Fibroblast of lung (primary cell): ENCODE data around the gene TWIST2. TPM values are rescaled to one million over a fixed set of nuclear protein-coding genes. Genes with fewer than 3 reads are reported as not detected.

Experiments used
- DNase-seq, 2 donors: peaks; one replicate each; pipeline versions ENCODE4 v3.0.0 to v3.0.0-alpha.2; 2010; ENCODE audit warnings: low read depth in 2 of 2
- H2AFZ ChIP-seq: 2 replicates; pipeline ENCODE4 v1.5.1; 2012; ENCODE audit warnings: low read length, control low read depth, inconsistent platforms
- H3K27ac ChIP-seq: 2 replicates; pipeline ENCODE4 v1.5.1; 2011; ENCODE audit warnings: low read length, control low read depth; ENCODE audit not compliant: insufficient read depth
- H3K27me3 ChIP-seq: 2 replicates; pipeline ENCODE4 v1.5.1; 2011; ENCODE audit warnings: mild to moderate bottlenecking, low read length; ENCODE audit not compliant: control insufficient read depth, insufficient read depth
- H3K36me3 ChIP-seq: 2 replicates; pipeline ENCODE4 v1.5.1; 2011; ENCODE audit warnings: low read length; ENCODE audit not compliant: control insufficient read depth, insufficient read depth
- H3K4me1 ChIP-seq: 2 replicates; pipeline ENCODE4 v1.5.1; 2011; ENCODE audit warnings: low read length; ENCODE audit not compliant: control insufficient read depth, insufficient read depth; ENCODE audit errors: extremely low read depth
- H3K4me2 ChIP-seq: 2 replicates; pipeline ENCODE4 v1.5.1; 2011; ENCODE audit warnings: low read length, control low read depth; ENCODE audit not compliant: insufficient read depth; ENCODE audit errors: extremely low read depth
- H3K4me3 ChIP-seq, 4 experiments: fragments of 200-600 bp in 1 of 4; sonication (generic) in 1 of 4; replicated peaks in 1 of 4; 2 replicates each; pipeline ENCODE4 v1.5.1; 2011 to 2016; ENCODE audit warnings: low read length in 4 of 4, low read depth in 3 of 4, mild to moderate bottlenecking in 3 of 4, control low read depth in 2 of 4, inconsistent platforms in 1 of 4, mixed read lengths in 1 of 4; ENCODE audit not compliant: insufficient read depth in 1 of 4; ENCODE audit errors: control extremely low read depth in 1 of 4
- H3K79me2 ChIP-seq: 2 replicates; pipeline ENCODE4 v1.5.1; 2012; ENCODE audit warnings: mild to moderate bottlenecking, low read length, inconsistent platforms; ENCODE audit not compliant: control insufficient read depth, insufficient read depth
- H3K9ac ChIP-seq: 2 replicates; pipeline ENCODE4 v1.5.1; 2011; ENCODE audit warnings: mild to moderate bottlenecking, low read length, control low read depth; ENCODE audit not compliant: insufficient read depth
- H3K9me3 ChIP-seq: 2 replicates; pipeline ENCODE4 v1.5.1; 2012; ENCODE audit warnings: low read depth, low read length; ENCODE audit not compliant: control insufficient read depth, insufficient read depth
- H4K20me1 ChIP-seq: 2 replicates; pipeline ENCODE4 v1.5.1; 2011; ENCODE audit warnings: low read length; ENCODE audit not compliant: control insufficient read depth, insufficient read depth; ENCODE audit errors: extremely low read depth
- CTCF ChIP-seq, 2 donors: IDR thresholded peaks in 1 of 2; conservative IDR thresholded peaks in 1 of 2; 1 replicate in 1 of 2; 2 replicates in 1 of 2; pipeline ENCODE4 v1.5.1; 2011 to 2012; ENCODE audit warnings: low read length in 2 of 2, control low read depth in 1 of 2, inconsistent platforms in 1 of 2, low read depth in 1 of 2, mild to moderate bottlenecking in 1 of 2
- EZH2 ChIP-seq: IDR thresholded peaks from 2 replicates; pipeline ENCODE4 v1.5.1; 2012; ENCODE audit warnings: low read length, control low read depth, mild to moderate bottlenecking; ENCODE audit errors: missing control alignments
- polyA plus RNA-seq, 2 donors: library from polyadenylated mRNA; depleted of rRNA in 1 of 2; stranded (reverse) in 1 of 2; unstranded in 1 of 2; fragments of >200 nt; gene quantifications; 2 replicates each; pipeline ENCODE4 v1.2.1, GENCODE V29; 2011 to 2012; ENCODE audit warnings: missing spikeins in 1 of 2
- total RNA-seq: library from RNA; depleted of rRNA; stranded (reverse); fragments of >200 nt; gene quantifications from 2 replicates; pipeline ENCODE4 v1.2.1, GENCODE V29; 2014

Gene TWIST2
- total and polyA plus RNA-seq, 2 donors (not counting 1 experiment from before 2014, with no cell fraction given) = 85.2 to 118 TPM

DNA sequence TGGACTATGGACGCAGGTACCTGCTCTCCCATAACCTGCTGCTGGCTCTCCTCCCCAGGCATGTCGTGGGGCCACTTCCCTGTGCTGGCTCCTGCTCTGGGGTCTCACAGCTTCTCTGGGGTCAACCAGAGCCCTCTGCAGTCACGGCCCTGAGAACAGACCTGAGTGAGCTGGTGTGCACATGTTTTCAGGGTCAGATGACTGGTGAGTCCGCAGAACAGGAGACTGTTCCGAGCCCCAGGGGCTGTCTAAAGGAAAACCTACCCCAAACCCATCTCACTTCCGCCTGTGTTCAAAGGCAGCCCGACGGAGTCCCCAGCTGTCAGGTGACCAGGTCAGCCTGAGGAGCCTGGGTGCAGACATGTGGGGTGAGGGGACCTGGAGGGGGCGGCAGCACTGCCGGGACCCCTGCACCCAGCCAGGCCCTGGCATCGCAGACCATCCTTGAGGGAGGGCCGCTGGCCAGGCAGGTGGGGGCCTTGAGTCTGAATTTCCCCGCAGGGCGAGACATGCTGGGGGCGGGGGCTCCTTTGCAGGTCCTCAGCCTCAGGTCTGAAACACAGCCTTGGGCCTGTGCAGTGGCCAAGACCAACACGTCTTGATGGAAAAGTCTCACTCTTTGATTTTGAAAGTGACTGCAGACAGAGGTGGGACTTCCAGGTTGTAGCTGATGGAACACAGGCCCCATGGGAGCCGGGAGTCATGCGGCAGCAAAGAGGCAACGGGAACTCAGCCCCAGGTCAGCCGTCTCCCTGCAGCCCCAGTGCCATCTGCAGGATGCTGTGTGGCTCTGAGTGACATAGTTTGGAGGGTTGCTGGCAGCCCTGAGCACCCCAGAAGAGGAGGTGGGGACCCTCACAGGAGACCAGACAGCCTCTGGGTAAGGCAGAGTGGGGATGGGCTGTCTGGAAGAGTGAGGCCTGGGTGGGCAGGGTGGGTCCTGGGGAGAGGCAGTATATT is 65.3 kb downstream of the TWIST2 start:
- Histone ChIP-seq H4K20me1 (no peaks in the 10 kb centered on the region), H3K4me2 (no peak overlapping the region), H3K27ac (no peak overlapping the region), H3K79me2 (peaks cover 11% of the 10 kb centered on the region), H3K4me3 (no peak overlapping the region), H3K9ac (no peak overlapping the region), H3K4me1 (peaks cover 10% of the 10 kb centered on the region), H2AFZ (no peak overlapping the region), H3K27me3 (no peaks in the 10 kb centered on the region), H3K36me3 (peaks cover 12% of the 10 kb centered on the region), H3K9me3 (no peaks in the 10 kb centered on the region)
- no peak for DNase-seq
- no peak for TF ChIP-seq EZH2
- TF ChIP-seq CTCF (conservative IDR thresholded peaks at IDR 0.05 in 1 of 2, IDR thresholded peaks at IDR 0.05 in 1 of 2; ENCODE audit: low read depth in 1 of 2, low read length in 2 of 2) = no peak

DNA sequence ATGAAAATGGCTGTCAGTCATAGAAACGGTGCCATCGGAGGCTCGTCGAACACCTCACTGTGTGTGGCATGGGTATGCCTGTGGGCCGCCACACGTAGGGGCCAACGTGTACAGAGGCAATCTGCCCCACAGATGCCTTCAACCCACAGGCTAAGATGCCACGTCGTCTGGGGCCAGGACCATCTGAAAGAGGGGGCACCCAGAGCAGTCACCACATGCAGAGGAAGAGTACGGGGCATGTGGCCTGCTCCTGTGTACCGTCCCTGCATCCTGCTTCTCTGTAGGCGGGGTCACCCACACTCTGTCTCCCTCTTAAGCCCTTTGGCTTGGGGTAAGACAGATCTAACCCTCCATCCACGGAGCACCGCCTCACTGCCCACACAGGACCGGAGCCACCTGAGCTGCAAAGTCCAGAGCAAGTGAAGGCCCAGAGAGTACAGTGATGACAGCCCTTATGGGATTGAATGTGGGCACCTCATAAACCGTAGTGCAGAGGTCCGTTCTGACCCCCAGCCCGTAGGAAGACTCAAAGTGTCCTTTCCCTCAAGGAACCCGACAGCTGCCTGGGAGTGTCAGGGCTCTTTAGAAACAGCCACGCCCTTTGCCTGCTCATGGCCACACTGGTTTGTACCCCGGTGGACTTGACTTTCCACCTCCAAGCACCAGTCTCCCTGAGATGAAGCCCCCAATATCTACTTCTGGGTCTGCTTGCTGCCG is 66.2 kb downstream of the TWIST2 start:
- Histone ChIP-seq H2AFZ (no peak overlapping the region), H3K4me2 (peak overlapping the region; percentile 20), H3K79me2 (peaks cover 2% of the 10 kb centered on the region), H3K4me1 (peaks cover 7% of the 10 kb centered on the region), H3K27me3 (no peaks in the 10 kb centered on the region), H3K9ac (no peak overlapping the region), H3K27ac (peak overlapping the region; percentile 6), H3K4me3 (no peak overlapping the region), H4K20me1 (no peaks in the 10 kb centered on the region), H3K36me3 (peaks cover 12% of the 10 kb centered on the region), H3K9me3 (no peaks in the 10 kb centered on the region)
- TF ChIP-seq CTCF (conservative IDR thresholded peaks at IDR 0.05 in 1 of 2, IDR thresholded peaks at IDR 0.05 in 1 of 2; ENCODE audit: low read depth in 1 of 2, low read length in 2 of 2) = no peak
- TF ChIP-seq EZH2 = no peak
- DNase-seq = no peak

- H3K4me2 ChIP-seq = peak overlapping the region; percentile 20
- H3K4me3 ChIP-seq = no peak overlapping the region
- peaks cover 5% of the 10 kb centered on the region for H3K4me1 ChIP-seq
- DNase-seq = peak; percentile 57 to 85
- no peaks in the 10 kb centered on the region for H4K20me1 ChIP-seq
- no peak for TF ChIP-seq CTCF (conservative IDR thresholded peaks at IDR 0.05 in 1 of 2, IDR thresholded peaks at IDR 0.05 in 1 of 2; ENCODE audit: low read depth in 1 of 2, low read length in 2 of 2)
- no peak for TF ChIP-seq EZH2
- no peak overlapping the region for H3K9ac ChIP-seq
- peaks cover under 1% of the 10 kb centered on the region for H3K79me2 ChIP-seq
- H3K36me3 ChIP-seq = peaks cover 12% of the 10 kb centered on the region
- no peaks in the 10 kb centered on the region for H3K27me3 ChIP-seq
- H3K9me3 ChIP-seq = no peaks in the 10 kb centered on the region
- H3K27ac ChIP-seq = no peak overlapping the region
- no peak overlapping the region for H2AFZ ChIP-seq
Measured at GRCh38 chr2:238914648-238915015, 66.7 kb downstream of the TWIST2 start.
